GM19099 (cell line): ENCODE data around the gene NCOA1.

Experiments
- POLR2A ChIP-seq: IDR thresholded peaks from 3 replicates; pipeline ENCODE4 v1.6.1; 2011; ENCODE audit warnings: low read depth; ENCODE audit not compliant: insufficient read length; ENCODE audit errors: extremely low read depth

Gene NCOA1

GRCh38 chr2:24731923-24732322, 240.9 kb downstream of the NCOA1 start:
- TF ChIP-seq POLR2A, result no peak

DNA sequence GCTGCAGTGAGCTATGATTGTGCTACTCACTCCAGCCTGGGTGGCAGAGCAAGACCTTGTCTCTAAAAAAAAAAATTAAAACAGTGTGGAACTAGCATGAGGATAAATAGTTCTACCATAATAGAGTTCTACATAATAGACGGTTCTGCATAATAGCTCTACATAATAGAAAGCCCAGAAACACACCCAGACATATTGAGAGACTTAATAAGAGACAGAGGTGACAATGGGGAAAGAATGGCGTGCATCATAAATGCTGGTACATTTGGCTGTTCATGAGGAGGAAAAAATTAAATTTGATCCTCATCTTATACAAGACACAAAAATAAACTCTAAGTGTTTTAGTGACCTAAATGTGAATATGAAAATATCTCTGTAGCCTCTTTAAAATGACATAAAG, 243.7 kb downstream of the NCOA1 start:
- no peak for TF ChIP-seq POLR2A

DNA sequence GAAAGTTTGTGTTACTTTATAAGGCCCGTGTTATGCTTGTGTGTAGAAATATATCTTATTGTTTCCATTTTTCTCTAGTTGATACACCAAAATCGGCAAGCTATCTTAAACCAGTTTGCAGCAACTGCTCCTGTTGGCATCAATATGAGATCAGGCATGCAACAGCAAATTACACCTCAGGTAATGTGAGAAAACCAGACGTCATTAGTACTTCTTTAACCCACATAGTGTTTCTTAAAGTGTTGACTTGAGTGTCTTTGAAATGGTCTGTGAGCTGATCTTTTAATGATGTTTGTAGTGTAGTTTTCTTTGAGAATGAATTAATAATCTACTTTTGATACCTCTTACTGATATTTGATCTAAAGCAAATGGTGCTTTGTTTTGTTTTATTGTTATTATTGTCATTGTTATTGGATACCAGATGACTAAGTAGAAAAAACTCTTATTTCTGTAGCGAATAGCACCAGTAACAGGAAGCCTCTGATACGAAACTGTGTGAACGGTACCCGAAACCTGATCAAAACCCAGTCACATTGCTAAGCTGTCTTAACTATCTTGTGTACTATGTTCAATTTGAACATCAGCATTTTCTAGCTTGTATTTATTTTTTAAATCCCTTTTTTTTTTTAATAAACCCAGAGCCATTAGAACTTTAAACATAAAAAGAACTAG, 248.4 kb downstream of the NCOA1 start:
- no peak for TF ChIP-seq POLR2A

DNA sequence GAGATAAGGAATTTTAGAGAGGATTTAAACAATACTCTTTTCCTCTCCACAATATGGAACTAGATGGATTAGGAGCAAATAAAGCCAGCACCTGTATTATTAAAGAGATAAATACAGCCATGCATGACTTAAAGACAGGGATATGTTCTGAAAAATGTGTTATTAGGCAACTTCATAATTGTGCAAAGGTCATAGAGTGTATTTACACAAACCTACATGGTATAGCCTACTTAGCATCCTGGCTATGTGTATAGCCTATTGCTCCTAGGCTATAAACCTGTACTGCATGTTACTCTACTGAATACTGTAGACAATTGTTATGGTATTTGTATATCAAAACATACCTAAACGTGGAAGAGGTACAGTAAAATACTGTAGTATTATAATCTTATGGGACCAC, 249.1 kb downstream of the NCOA1 start:
- no peak for TF ChIP-seq POLR2A

GRCh38 chr2:24742730-24743129, 251.7 kb downstream of the NCOA1 start:
- TF ChIP-seq POLR2A, result no peak

DNA sequence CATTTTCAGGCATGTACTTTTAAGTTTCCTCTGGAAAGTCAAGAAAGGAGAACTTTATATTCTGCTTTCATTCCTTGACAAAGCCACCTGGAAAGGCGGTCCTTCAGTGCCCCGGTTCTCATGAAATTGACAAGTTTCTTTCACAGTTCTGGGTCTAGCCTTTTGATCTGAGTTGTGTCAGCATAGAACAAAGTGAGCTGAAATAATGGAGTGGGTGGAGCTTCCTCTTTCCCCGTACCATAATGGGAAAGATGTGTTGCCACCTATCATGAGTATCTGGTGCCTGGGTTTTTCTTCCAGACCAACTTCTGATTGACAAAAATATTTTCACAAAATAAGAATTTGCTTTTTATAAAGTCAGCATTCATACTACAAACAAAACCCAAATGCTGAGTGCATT, 252.9 kb downstream of the NCOA1 start:
- no peak for TF ChIP-seq POLR2A

DNA sequence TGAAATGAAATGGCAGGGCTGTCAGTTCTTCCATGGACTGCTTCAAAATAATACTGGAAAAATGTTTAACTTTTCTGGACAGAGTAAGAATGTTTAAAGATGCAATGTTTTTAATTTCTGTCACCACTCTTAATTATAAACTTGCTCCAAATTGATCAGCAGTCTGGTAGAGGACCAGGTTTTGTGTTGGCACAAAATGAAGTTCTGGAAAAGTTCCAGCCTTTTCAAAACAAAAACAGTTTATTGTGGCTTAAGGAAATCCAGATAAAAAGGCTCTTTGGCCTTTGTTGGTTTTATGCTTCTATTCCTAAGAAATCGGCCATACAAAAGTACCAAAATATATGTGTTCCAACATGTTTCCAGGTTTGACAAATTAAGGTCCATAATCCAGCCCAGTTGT, 253.3 kb downstream of the NCOA1 start:
- TF ChIP-seq POLR2A, result no peak

- TF ChIP-seq POLR2A, result no peak
These were observed 254.8 kb downstream of the NCOA1 start for GRCh38 chr2:24745825-24746224.

DNA sequence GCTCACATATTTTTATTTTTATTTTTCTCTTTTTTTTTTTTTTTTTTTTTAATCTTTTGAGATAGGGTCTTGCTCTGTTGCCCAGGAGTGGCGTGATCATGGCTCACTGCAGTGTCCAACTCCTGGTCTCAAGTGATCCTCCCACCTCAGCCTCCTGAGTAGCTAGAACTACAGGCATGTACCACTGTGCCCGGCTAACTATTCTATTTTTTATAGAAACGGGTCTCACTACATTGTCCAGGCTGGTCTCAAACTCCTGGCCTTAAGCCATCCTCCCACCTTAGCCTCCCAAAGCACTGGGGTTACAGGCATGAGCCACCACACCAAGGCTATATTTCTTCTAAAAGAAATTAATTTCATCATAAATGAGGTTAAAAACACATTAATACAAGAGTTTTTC, 256.2 kb downstream of the NCOA1 start:
- TF ChIP-seq POLR2A, result no peak

DNA sequence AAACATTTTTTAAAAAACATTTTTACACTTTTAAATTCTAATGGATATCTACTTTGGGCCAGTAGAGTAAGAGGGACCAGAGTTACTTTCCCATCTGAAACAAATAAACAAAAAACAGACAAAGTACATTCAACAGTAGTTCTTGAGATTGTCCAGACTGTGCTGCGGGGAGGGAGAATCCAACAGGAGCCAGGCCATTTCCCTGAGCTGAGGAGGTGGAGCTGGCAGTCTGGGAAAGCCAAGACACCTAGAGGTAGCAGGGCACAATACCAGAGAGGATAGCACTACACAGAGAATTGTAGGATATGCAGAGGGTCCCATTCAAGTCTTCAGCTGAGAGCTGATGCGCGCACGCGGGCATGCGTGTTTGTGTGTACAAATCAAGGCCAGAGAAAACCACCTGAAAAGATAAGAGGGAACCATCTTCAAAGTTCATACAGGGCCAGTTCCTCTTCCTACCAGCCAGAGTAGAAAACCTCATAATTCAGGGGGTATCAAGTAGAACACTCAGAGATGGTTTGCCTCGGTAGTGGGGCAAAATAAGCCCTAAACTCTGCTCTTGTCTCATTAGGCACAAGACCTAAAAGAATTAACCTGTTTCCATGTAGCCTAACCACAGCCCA, 258.1 kb downstream of the NCOA1 start:
- TF ChIP-seq POLR2A, result no peak

- no peak for TF ChIP-seq POLR2A
These were observed 264.1 kb downstream of the NCOA1 start for GRCh38 chr2:24754985-24755705.

DNA sequence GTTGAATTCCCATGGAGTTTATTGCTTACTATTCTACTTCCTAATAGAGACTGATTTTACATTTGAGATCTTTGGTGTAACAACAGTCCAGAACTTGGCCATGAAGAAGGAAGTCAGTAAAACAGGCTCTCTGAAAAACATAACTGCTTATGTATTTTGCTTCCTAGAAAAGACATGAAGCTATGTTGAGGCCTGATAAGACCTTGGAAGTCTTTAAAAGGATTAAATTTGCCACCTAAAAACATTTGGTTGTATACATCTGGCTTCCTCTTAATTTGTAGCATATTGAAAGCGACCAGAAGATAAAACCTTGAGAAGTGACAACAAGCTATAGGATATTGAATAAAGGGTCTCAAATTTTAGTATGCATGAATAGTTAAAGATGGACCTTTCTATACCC, 265.7 kb downstream of the NCOA1 start:
- no peak for TF ChIP-seq POLR2A

DNA sequence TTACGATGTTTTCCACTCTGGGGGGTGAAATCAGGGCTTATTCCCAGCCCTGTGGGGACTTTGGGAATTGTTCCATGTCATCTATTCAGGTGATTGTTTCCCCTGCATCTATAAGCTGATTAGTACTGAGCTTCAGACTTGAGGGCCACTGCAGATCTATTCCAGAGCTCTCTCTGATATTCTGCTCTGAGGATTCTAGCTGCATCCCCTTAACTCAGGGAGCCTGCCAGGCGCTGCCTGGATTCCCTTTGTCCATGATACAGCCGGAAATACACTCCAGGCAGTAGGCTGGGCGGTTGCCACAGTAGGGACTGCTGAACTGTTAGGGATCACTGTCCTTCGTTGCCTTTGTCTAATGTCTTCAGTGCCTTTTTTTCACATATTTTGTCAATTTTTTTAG, 270.8 kb downstream of the NCOA1 start:
- TF ChIP-seq POLR2A, result no peak

DNA sequence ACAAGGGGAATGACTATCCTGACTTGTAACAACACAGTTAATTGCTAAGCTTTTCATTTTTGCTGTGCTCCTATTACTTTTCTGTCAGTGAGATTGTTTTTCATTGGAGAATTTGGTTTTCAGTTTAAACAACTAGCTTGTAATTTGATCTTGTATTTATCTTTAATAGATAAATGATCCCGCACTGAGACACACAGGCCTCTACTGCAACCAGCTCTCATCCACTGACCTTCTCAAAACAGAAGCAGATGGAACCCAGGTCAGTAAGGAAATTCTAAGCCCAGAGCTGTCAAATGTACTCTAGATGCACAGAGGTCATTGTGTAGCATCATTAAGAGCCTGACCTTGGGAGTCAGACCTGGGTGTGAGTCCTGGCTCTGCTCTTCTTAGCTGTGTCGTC, 271.5 kb downstream of the NCOA1 start:
- TF ChIP-seq POLR2A, result no peak

GRCh38 chr2:24763843-24764242, 272.8 kb downstream of the NCOA1 start:
- TF ChIP-seq POLR2A, result no peak

DNA sequence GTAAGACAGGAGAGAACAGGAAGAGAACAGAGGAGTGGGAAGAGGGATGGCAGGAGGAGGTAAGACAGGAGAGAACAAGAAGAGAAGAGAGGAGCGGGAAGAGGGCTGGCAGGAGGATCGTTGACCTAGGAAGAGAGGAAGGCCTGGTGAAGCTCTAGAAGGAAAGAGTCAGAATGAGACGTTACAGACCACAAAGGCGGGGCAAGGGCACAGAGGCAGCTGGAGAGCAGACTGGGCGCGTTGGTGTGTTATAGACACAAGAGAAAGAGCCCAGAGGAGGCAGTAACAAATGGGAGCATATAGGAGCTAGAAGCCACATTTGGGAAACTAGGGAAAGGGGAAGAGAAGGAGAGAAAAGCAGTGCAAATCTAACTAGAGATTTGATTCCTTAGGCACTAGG, 275.6 kb downstream of the NCOA1 start:
- no peak for TF ChIP-seq POLR2A
